Adrenal gland (tissue), 12 donors: ENCODE results near the gene ARFGEF2. TPM values are rescaled to one million over a fixed set of nuclear protein-coding genes. Genes with fewer than 3 reads are reported as not detected.
"Not testable (repeated sequence)": the region's sequence is repeated elsewhere in the genome, so short reads cannot be mapped to it uniquely, and the experiment has no call there.

Experiments used
- DNase-seq, 7 donors: peaks; one replicate each; pipeline ENCODE4 v3.0.0-alpha.2; 2019 to 2020
- H3K27ac ChIP-seq, 5 donors: fragments of 200-600 bp; sonication (generic) in 4 of 5; 1 replicate in 3 of 5; 2 replicates in 2 of 5; pipeline versions ENCODE4 v1.5.1 to v1.8.0; 2016 to 2020; ENCODE audit warnings: mild to moderate bottlenecking in 1 of 5
- H3K27me3 ChIP-seq: fragments of 200-600 bp; 2 replicates; pipeline ENCODE4 v1.8.0; 2021
- H3K36me3 ChIP-seq, 2 donors: fragments of 200-600 bp; replicated peaks in 1 of 2; 1 replicate in 1 of 2; 2 replicates in 1 of 2; pipeline versions ENCODE4 v1.5.1 to v1.8.0; 2018 to 2022
- H3K4me1 ChIP-seq, 2 donors: fragments of 200-600 bp; replicated peaks in 1 of 2; 1 replicate in 1 of 2; 2 replicates in 1 of 2; pipeline versions ENCODE4 v1.5.1 to v1.8.0; 2018 to 2021
- H3K4me3 ChIP-seq, 4 donors: fragments of 200-600 bp; sonication (generic) in 3 of 4; one replicate each; pipeline ENCODE4 v1.5.1; 2016 to 2018
- H3K9me3 ChIP-seq, 3 donors: fragments of 200-600 bp; sonication (generic) in 1 of 3; replicated peaks in 1 of 3; 1 replicate in 2 of 3; 2 replicates in 1 of 3; pipeline versions ENCODE4 v1.5.1 to v1.8.0; 2016 to 2021
- CTCF ChIP-seq, 6 experiments: fragments of 450-650 bp in 4 of 6; fragments of 200-600 bp in 2 of 6; sonication (generic) in 1 of 6; IDR thresholded peaks; 1 replicate in 5 of 6; 2 replicates in 1 of 6; pipeline versions ENCODE4 v1.5.1 to v1.8.0; 2016 to 2021; ENCODE audit warnings: antibody characterized with exemption in 6 of 6, mild to moderate bottlenecking in 2 of 6, moderate library complexity in 1 of 6
- POLR2A ChIP-seq, 2 donors: fragments of 450-650 bp; IDR thresholded peaks; one replicate each; pipeline ENCODE4 v1.6.1; 2017; ENCODE audit warnings: antibody characterized with exemption in 2 of 2, mild to moderate bottlenecking in 2 of 2, moderate library complexity in 1 of 2
- WGBS, 4 donors: extraction: QIAGEN DNeasy Blood & Tissue Kit in 2 of 4; methylation state at CpG; one replicate each; pipeline versions ENCODE4 v1.1.5 to v1.1.7; 2013 to 2017; 5-methylcytosine and 5-hydroxymethylcytosine counted together
- intact Hi-C, 2 donors: fragments of 100-400 bp; cut with DNase I; formaldehyde crosslinking; loops; one replicate each; pipeline versions ENCODE4 v1.14.1 to v1.15.0; 2022 to 2023
- polyA plus RNA-seq, 3 donors: library from polyadenylated mRNA; stranded (reverse); fragments of 200-250 nt in 2 of 3; fragments of 350-450 nt in 1 of 3; fragmentation: Illumina TruSeq in 1 of 3; extraction: RNeasy Lipid Tissue Mini Kit (QIAGEN cat#74804) in 1 of 3; gene quantifications; one replicate each; pipeline ENCODE4 v1.2.3, GENCODE V29; 2013 to 2014
- total RNA-seq, 9 donors: library from RNA; depleted of rRNA in 4 of 9; stranded (reverse); fragments of >200 nt in 4 of 9; fragments of 120-200 nt in 1 of 9; fragmentation: NEBNext Ultra II Directional in 1 of 9; extraction: Animal tissue kit (Norgen Biotek cat#: 25700) in 1 of 9; gene quantifications; one replicate each; pipeline versions ENCODE4 v1.1.0 to v1.2.4, GENCODE V29; 2013 to 2023
- donor health status: healthy with polysubstance abuse.
- donor health status: Bipolar disorder and iron deficiency.
- donor health status: DM: yes; HTN: yes; CAD: no.
- donor health status: DM: no; HTN: no; CAD: no.
- donor health status: DM: no; HTN: no; CAD: no.
- donor health status: DM: yes; HTN: yes; CAD: no.

The ARFGEF2 gene
- total and polyA plus RNA-seq, 12 donors: 17.1 to 128 (median 69.3) TPM

GRCh38 chr20:48931527-48932374, 10.2 kb downstream of the ARFGEF2 start:
- DNase-seq: no peak
- 91 to 95% (median 92%) methylated on average over 9 of the region's 9 CpGs for WGBS, 4 donors
- Histone ChIP-seq H3K9me3 (no peaks in the 10 kb centered on the region), H3K36me3 (no peaks in the 10 kb centered on the region), H3K4me3 (no peak overlapping the region), H3K27me3 (no peaks in the 10 kb centered on the region), H3K27ac (peak overlapping the region in 4 of 5 donors; percentile 47 to 87 (median 80)), H3K4me1 (peaks cover 42 to 62% of the 10 kb centered on the region in 2 donors)
- TF ChIP-seq POLR2A (IDR thresholded peaks at IDR 0.05) (no peak), CTCF (IDR thresholded peaks at IDR 0.05) (no peak)
- intact Hi-C loops: loop anchor here in 1 of 2 donors (5.0 kb wide), 1 partner anchor 36 kb away; no protein-coding TSS in a partner anchor

GRCh38 chr20:48932375-48932941, 10.9 kb downstream of the ARFGEF2 start:
- Histone ChIP-seq H3K4me3 (no peak overlapping the region), H3K4me1 (peaks cover 42 to 60% of the 10 kb centered on the region in 2 donors), H3K36me3 (no peaks in the 10 kb centered on the region), H3K9me3 (no peaks in the 10 kb centered on the region), H3K27ac (peak overlapping the region in 3 of 5 donors; percentile 78 to 87 (median 82)), H3K27me3 (no peaks in the 10 kb centered on the region)
- intact Hi-C loops: loop anchor here in 1 of 2 donors (5.0 kb wide), 1 partner anchor 35 kb away; no protein-coding TSS in a partner anchor
- TF ChIP-seq CTCF (IDR thresholded peaks at IDR 0.05) (no peak), POLR2A (IDR thresholded peaks at IDR 0.05) (no peak)
- no peak for DNase-seq
- 66 to 85% (median 76%) methylated on average over 8 of the region's 8 CpGs for WGBS, 4 donors

- Histone ChIP-seq H3K9me3 (no peaks in the 10 kb centered on the region), H3K27me3 (no peaks in the 10 kb centered on the region), H3K36me3 (no peaks in the 10 kb centered on the region), H3K27ac (no peak overlapping the region), H3K4me3 (no peak overlapping the region), H3K4me1 (peaks cover 42 to 62% of the 10 kb centered on the region in 2 donors)
- no peak for DNase-seq
- intact Hi-C loops: loop anchor here in 1 of 2 donors (5.0 kb wide), 1 partner anchor 34 kb away; no protein-coding TSS in a partner anchor
- 90 to 93% (median 91%) methylated on average over 14 to 15 of the region's 15 CpGs for WGBS, 4 donors
- TF ChIP-seq POLR2A (IDR thresholded peaks at IDR 0.05) (no peak), CTCF (IDR thresholded peaks at IDR 0.05) (no peak)
These were observed 11.7 kb downstream of the ARFGEF2 start for GRCh38 chr20:48933017-48933766.

- H3K27me3 ChIP-seq, H3K4me3 ChIP-seq, DNase-seq, H3K36me3 ChIP-seq, H3K27ac ChIP-seq, H3K9me3 ChIP-seq: not testable (repeated sequence)
- intact Hi-C loops: loop anchor here in 1 of 2 donors (5.0 kb wide), 1 partner anchor 33 kb away; no protein-coding TSS in a partner anchor
- H3K4me1 ChIP-seq: peaks cover 32 to 62% of the 10 kb centered on the region in 2 donors
- 92 to 99% (median 96%) methylated on average over 5 of the region's 5 CpGs for WGBS, 4 donors
These were observed 12.9 kb downstream of the ARFGEF2 start for GRCh38 chr20:48934273-48934877.

- H3K27ac ChIP-seq, H3K27me3 ChIP-seq, H3K4me3 ChIP-seq, H3K9me3 ChIP-seq, DNase-seq, H3K36me3 ChIP-seq: not testable (repeated sequence)
- WGBS, 4 donors: 55 to 69% (median 60%) methylated on average over 5 to 6 of the region's 7 CpGs
- peaks cover 26 to 62% of the 10 kb centered on the region in 2 donors for H3K4me1 ChIP-seq
- intact Hi-C loops: loop anchor here in 1 of 2 donors (5.0 kb wide), 1 partner anchor 32 kb away; no protein-coding TSS in a partner anchor
These were observed 13.5 kb downstream of the ARFGEF2 start for GRCh38 chr20:48934966-48935365.

GRCh38 chr20:48936178-48936577, 14.7 kb downstream of the ARFGEF2 start:
- DNase-seq, H3K9me3 ChIP-seq, H3K27ac ChIP-seq, H3K36me3 ChIP-seq, H3K4me3 ChIP-seq, H3K27me3 ChIP-seq, intact Hi-C loops: not testable (repeated sequence)
- H3K4me1 ChIP-seq: peaks cover 14 to 54% of the 10 kb centered on the region in 2 donors
- WGBS, 4 donors: 94 to 100% (median 96%) methylated on average over 2 to 27 of the region's 30 CpGs
